ENCODE results near the gene DUS1L.

Gene DUS1L

GRCh38 chr17:82036634-82037091, 28.9 kb downstream of the DUS1L start:
- 63 to 64% methylated on average over 23 of the region's 23 CpGs for WGBS, 2 experiments
- peaks cover 7% of the 10 kb centered on the region for H3K4me1 ChIP-seq (ENCODE audit: control insufficient read depth, insufficient read depth, low read length)
- H3K4me3 ChIP-seq (ENCODE audit: insufficient read depth, low read depth, low read length), result peak overlapping the region; percentile 68
- no peaks in the 10 kb centered on the region for H3K9me3 ChIP-seq (ENCODE audit: control insufficient read depth, low read length)
- H3K36me3 ChIP-seq (ENCODE audit: control insufficient read depth, insufficient read depth, low read length), result no peaks in the 10 kb centered on the region
- peaks cover 7% of the 10 kb centered on the region for H3K27me3 ChIP-seq (ENCODE audit: control insufficient read depth, insufficient read depth, low read length, poor library complexity, severe bottlenecking)
- no peak overlapping the region for H3K27ac ChIP-seq (ENCODE audit: insufficient read depth, low read depth, low read length, poor library complexity, severe bottlenecking)

GRCh38 chr17:82035956-82036633, 29.5 kb downstream of the DUS1L start:
- no peak overlapping the region for H3K27ac ChIP-seq (ENCODE audit: insufficient read depth, low read depth, low read length, poor library complexity, severe bottlenecking)
- H3K9me3 ChIP-seq (ENCODE audit: control insufficient read depth, low read length), result no peaks in the 10 kb centered on the region
- no peaks in the 10 kb centered on the region for H3K36me3 ChIP-seq (ENCODE audit: control insufficient read depth, insufficient read depth, low read length)
- H3K4me3 ChIP-seq (ENCODE audit: insufficient read depth, low read depth, low read length), result peak overlapping the region; percentile 68
- H3K27me3 ChIP-seq (ENCODE audit: control insufficient read depth, insufficient read depth, low read length, poor library complexity, severe bottlenecking), result peaks cover 7% of the 10 kb centered on the region
- H3K4me1 ChIP-seq (ENCODE audit: control insufficient read depth, insufficient read depth, low read length), result peaks cover 7% of the 10 kb centered on the region
- WGBS, 2 experiments, result 93% methylated on average over 20 of the region's 20 CpGs

GRCh38 chr17:82035488-82035887, 30.1 kb downstream of the DUS1L start:
- Histone ChIP-seq H3K4me3 (ENCODE audit: insufficient read depth, low read depth, low read length) (no peak overlapping the region), H3K36me3 (ENCODE audit: control insufficient read depth, insufficient read depth, low read length) (no peaks in the 10 kb centered on the region), H3K27me3 (ENCODE audit: control insufficient read depth, insufficient read depth, low read length, poor library complexity, severe bottlenecking) (peaks cover 7% of the 10 kb centered on the region), H3K4me1 (ENCODE audit: control insufficient read depth, insufficient read depth, low read length) (peaks cover 7% of the 10 kb centered on the region), H3K27ac (ENCODE audit: insufficient read depth, low read depth, low read length, poor library complexity, severe bottlenecking) (no peak overlapping the region), H3K9me3 (ENCODE audit: control insufficient read depth, low read length) (no peaks in the 10 kb centered on the region)
- 93 to 98% methylated on average over 8 of the region's 8 CpGs for WGBS, 2 experiments

- no peaks in the 10 kb centered on the region for H3K36me3 ChIP-seq (ENCODE audit: control insufficient read depth, insufficient read depth, low read length)
- WGBS, 2 experiments, result 79% methylated on average over 23 of the region's 23 CpGs
- H3K27ac ChIP-seq (ENCODE audit: insufficient read depth, low read depth, low read length, poor library complexity, severe bottlenecking), result no peak overlapping the region
- H3K4me1 ChIP-seq (ENCODE audit: control insufficient read depth, insufficient read depth, low read length), result peaks cover 7% of the 10 kb centered on the region
- no peak overlapping the region for H3K4me3 ChIP-seq (ENCODE audit: insufficient read depth, low read depth, low read length)
- no peaks in the 10 kb centered on the region for H3K9me3 ChIP-seq (ENCODE audit: control insufficient read depth, low read length)
- H3K27me3 ChIP-seq (ENCODE audit: control insufficient read depth, insufficient read depth, low read length, poor library complexity, severe bottlenecking), result peaks cover 7% of the 10 kb centered on the region
These were observed 31.1 kb downstream of the DUS1L start for GRCh38 chr17:82034371-82035011.

- WGBS, 2 experiments, result 94 to 95% methylated on average over 38 of the region's 38 CpGs
- H3K27me3 ChIP-seq (ENCODE audit: control insufficient read depth, insufficient read depth, low read length, poor library complexity, severe bottlenecking), result peaks cover 7% of the 10 kb centered on the region
- H3K9me3 ChIP-seq (ENCODE audit: control insufficient read depth, low read length), result no peaks in the 10 kb centered on the region
- no peak overlapping the region for H3K27ac ChIP-seq (ENCODE audit: insufficient read depth, low read depth, low read length, poor library complexity, severe bottlenecking)
- no peak overlapping the region for H3K4me3 ChIP-seq (ENCODE audit: insufficient read depth, low read depth, low read length)
- H3K4me1 ChIP-seq (ENCODE audit: control insufficient read depth, insufficient read depth, low read length), result peaks cover 7% of the 10 kb centered on the region
- H3K36me3 ChIP-seq (ENCODE audit: control insufficient read depth, insufficient read depth, low read length), result no peaks in the 10 kb centered on the region
These were observed 32.1 kb downstream of the DUS1L start for GRCh38 chr17:82033359-82034085.

- Histone ChIP-seq H3K27me3 (ENCODE audit: control insufficient read depth, insufficient read depth, low read length, poor library complexity, severe bottlenecking) (peaks cover 7% of the 10 kb centered on the region), H3K27ac (ENCODE audit: insufficient read depth, low read depth, low read length, poor library complexity, severe bottlenecking) (no peak overlapping the region), H3K4me1 (ENCODE audit: control insufficient read depth, insufficient read depth, low read length) (peaks cover 7% of the 10 kb centered on the region), H3K36me3 (ENCODE audit: control insufficient read depth, insufficient read depth, low read length) (no peaks in the 10 kb centered on the region), H3K9me3 (ENCODE audit: control insufficient read depth, low read length) (no peaks in the 10 kb centered on the region), H3K4me3 (ENCODE audit: insufficient read depth, low read depth, low read length) (peak overlapping the region; percentile 51)
- WGBS, 2 experiments, result 7 to 8% methylated on average over 59 of the region's 59 CpGs
These were observed 33.5 kb downstream of the DUS1L start for GRCh38 chr17:82031885-82032627.

- Histone ChIP-seq H3K27ac (ENCODE audit: insufficient read depth, low read depth, low read length, poor library complexity, severe bottlenecking) (peak within 1 kb of the TSS; percentile 36), H3K36me3 (ENCODE audit: control insufficient read depth, insufficient read depth, low read length) (no peaks in the 10 kb centered on the region), H3K4me3 (ENCODE audit: insufficient read depth, low read depth, low read length) (peak within 1 kb of the TSS; percentile 51), H3K9me3 (ENCODE audit: control insufficient read depth, low read length) (no peaks in the 10 kb centered on the region), H3K27me3 (ENCODE audit: control insufficient read depth, insufficient read depth, low read length, poor library complexity, severe bottlenecking) (peaks cover 2% of the 10 kb centered on the region), H3K4me1 (ENCODE audit: control insufficient read depth, insufficient read depth, low read length) (peaks cover 7% of the 10 kb centered on the region)
- WGBS, 2 experiments, result 0% methylated on average over 96 of the region's 96 CpGs
These were observed 34.2 kb downstream of the DUS1L start, which contains the start of gene RAC3 for GRCh38 chr17:82031303-82031884. RAC3 (plus strand) TSS chr17:82031678; CDS start chr17:82031762, 84 bp downstream.

- Histone ChIP-seq H3K4me1 (ENCODE audit: control insufficient read depth, insufficient read depth, low read length) (peaks cover 7% of the 10 kb centered on the region), H3K4me3 (ENCODE audit: insufficient read depth, low read depth, low read length) (peak overlapping the region; percentile 51), H3K9me3 (ENCODE audit: control insufficient read depth, low read length) (no peaks in the 10 kb centered on the region), H3K27ac (ENCODE audit: insufficient read depth, low read depth, low read length, poor library complexity, severe bottlenecking) (peak overlapping the region; percentile 36), H3K27me3 (ENCODE audit: control insufficient read depth, insufficient read depth, low read length, poor library complexity, severe bottlenecking) (no peaks in the 10 kb centered on the region), H3K36me3 (ENCODE audit: control insufficient read depth, insufficient read depth, low read length) (no peaks in the 10 kb centered on the region)
- 1 to 2% methylated on average over 94 of the region's 94 CpGs for WGBS, 2 experiments
These were observed 34.9 kb downstream of the DUS1L start for GRCh38 chr17:82030470-82031302.

GRCh38 chr17:82029990-82030469, 35.6 kb downstream of the DUS1L start:
- Histone ChIP-seq H3K4me3 (ENCODE audit: insufficient read depth, low read depth, low read length) (no peak overlapping the region), H3K9me3 (ENCODE audit: control insufficient read depth, low read length) (no peaks in the 10 kb centered on the region), H3K27me3 (ENCODE audit: control insufficient read depth, insufficient read depth, low read length, poor library complexity, severe bottlenecking) (no peaks in the 10 kb centered on the region), H3K27ac (ENCODE audit: insufficient read depth, low read depth, low read length, poor library complexity, severe bottlenecking) (no peak overlapping the region), H3K36me3 (ENCODE audit: control insufficient read depth, insufficient read depth, low read length) (no peaks in the 10 kb centered on the region), H3K4me1 (ENCODE audit: control insufficient read depth, insufficient read depth, low read length) (peaks cover 7% of the 10 kb centered on the region)
- WGBS, 2 experiments, result 72% methylated on average over 31 of the region's 31 CpGs

Data from ectodermal cell (in vitro differentiated cells).